GM23338 (cell line): ENCODE data around the gene MICB. TPM values are rescaled to one million over a fixed set of nuclear protein-coding genes. Genes with fewer than 3 reads are reported as not detected.

Experiments
- ATAC-seq: fragments of 200-7000 bp; cut with Tn5 transposase; 3 replicates; pipeline ENCODE4 v1.9.1; 2020
- DNase-seq: peaks from one replicate; pipeline ENCODE4 v3.0.0-alpha.2; 2015; ENCODE audit warnings: low spot score
- H2AFZ ChIP-seq: fragments of 200-600 bp; sonication (generic); 2 replicates; pipeline ENCODE4 v1.8.0; 2016; ENCODE audit warnings: antibody characterized with exemption, mild to moderate bottlenecking, moderate library complexity
- H3F3A ChIP-seq: fragments of 200-600 bp; sonication (generic); replicated peaks from 2 replicates; pipeline ENCODE4 v1.8.0; 2017; ENCODE audit warnings: antibody characterized with exemption, mixed run types, low read depth
- H3K27ac ChIP-seq: fragments of 200-600 bp; sonication (generic); 2 replicates; pipeline ENCODE4 v1.6.1; 2016; ENCODE audit warnings: low read depth
- H3K27me3 ChIP-seq: fragments of 200-600 bp; sonication (generic); 2 replicates; pipeline ENCODE4 v1.8.0; 2016; ENCODE audit warnings: mild to moderate bottlenecking, mixed run types, moderate library complexity; ENCODE audit not compliant: insufficient read depth
- H3K36me3 ChIP-seq: fragments of 200-600 bp; sonication (generic); 2 replicates; pipeline ENCODE4 v1.8.0; 2016; ENCODE audit warnings: mild to moderate bottlenecking; ENCODE audit not compliant: insufficient read depth
- H3K4me1 ChIP-seq: fragments of 200-600 bp; sonication (generic); 2 replicates; pipeline ENCODE4 v1.8.0; 2016; ENCODE audit warnings: mild to moderate bottlenecking, moderate library complexity; ENCODE audit not compliant: insufficient read depth
- H3K4me2 ChIP-seq: fragments of 200-600 bp; sonication (generic); 2 replicates; pipeline ENCODE4 v1.7.1; 2017; ENCODE audit warnings: mixed run types
- H3K4me3 ChIP-seq: fragments of 200-600 bp; sonication (generic); 2 replicates; pipeline ENCODE4 v1.6.1; 2016; ENCODE audit warnings: mixed run types
- H3K79me2 ChIP-seq: fragments of 200-600 bp; sonication (generic); replicated peaks from 2 replicates; pipeline ENCODE4 v1.8.0; 2017; ENCODE audit warnings: mild to moderate bottlenecking; ENCODE audit not compliant: insufficient read depth
- H3K9me2 ChIP-seq: fragments of 200-600 bp; sonication (generic); 2 replicates; pipeline ENCODE4 v1.8.0; 2017; ENCODE audit not compliant: insufficient read depth
- H4K20me1 ChIP-seq: fragments of 200-600 bp; sonication (generic); replicated peaks from 2 replicates; pipeline ENCODE4 v1.8.0; 2017; ENCODE audit warnings: mild to moderate bottlenecking; ENCODE audit not compliant: insufficient read depth
- H3K27ac Mint-ChIP-seq: 2 replicates; pipeline ENCODE4 v1.8.0; 2020; ENCODE audit warnings: inconsistent platforms, mild to moderate bottlenecking, moderate library complexity, mixed read lengths
- H3K27me3 Mint-ChIP-seq: 3 replicates; pipeline ENCODE4 v1.8.0; 2022; ENCODE audit warnings: low read depth, mild to moderate bottlenecking, moderate library complexity, mixed read lengths, inconsistent platforms; ENCODE audit not compliant: insufficient read depth, poor library complexity
- H3K36me3 Mint-ChIP-seq: 3 replicates; pipeline ENCODE4 v1.8.0; 2021; ENCODE audit warnings: low read depth, mild to moderate bottlenecking, inconsistent platforms, moderate library complexity, mixed read lengths
- H3K4me1 Mint-ChIP-seq: 3 replicates; pipeline ENCODE4 v1.8.0; 2020; ENCODE audit warnings: mild to moderate bottlenecking, inconsistent platforms, mixed read lengths
- H3K4me3 Mint-ChIP-seq: 3 replicates; pipeline ENCODE4 v1.8.0; 2021; ENCODE audit warnings: moderate library complexity, mild to moderate bottlenecking, inconsistent platforms, mixed read lengths
- H3K9me3 Mint-ChIP-seq: 3 replicates; pipeline ENCODE4 v1.8.0; 2020; ENCODE audit warnings: moderate library complexity, mild to moderate bottlenecking, inconsistent platforms, mixed read lengths
- NANOG ChIP-seq: IDR thresholded peaks from 2 replicates; pipeline ENCODE4 v1.6.1; 2016; ENCODE audit warnings: antibody characterized with exemption, borderline replicate concordance
- POLR2AphosphoS5 ChIP-seq: IDR thresholded peaks from 2 replicates; pipeline ENCODE4 v1.6.1; 2016; ENCODE audit warnings: antibody characterized with exemption, low read depth
- polyA plus RNA-seq: library from polyadenylated mRNA; unstranded; fragments of >200 nt; fragmentation: Nextera tagmentation; extraction: Ambion mirVana; gene quantifications from 2 replicates; pipeline ENCODE4 v1.2.1, GENCODE V29; 2016
- total RNA-seq: library from RNA; depleted of rRNA; stranded (reverse); fragments of >200 nt; shearing (Covaris generic); gene quantifications from 2 replicates; pipeline ENCODE4 v1.2.3, GENCODE V29; 2014
- TF ChIP-seq, protein P1 (sequence below): fragments of 250-450 bp; sonication (Bioruptor Pico); IDR thresholded peaks from 2 replicates; pipeline ENCODE4 v1.5.0; 2020; ENCODE audit warnings: mild to moderate bottlenecking, moderate library complexity
- TF ChIP-seq, protein P2 (sequence below): IDR thresholded peaks from one replicate; pipeline ENCODE4 v1.6.1; 2018; ENCODE audit warnings: antibody characterized with exemption; ENCODE audit not compliant: unreplicated experiment

The MICB gene
- total and polyA plus RNA-seq, 2 experiments from 2014 or later = 9.2 to 23.8 TPM

DNA sequence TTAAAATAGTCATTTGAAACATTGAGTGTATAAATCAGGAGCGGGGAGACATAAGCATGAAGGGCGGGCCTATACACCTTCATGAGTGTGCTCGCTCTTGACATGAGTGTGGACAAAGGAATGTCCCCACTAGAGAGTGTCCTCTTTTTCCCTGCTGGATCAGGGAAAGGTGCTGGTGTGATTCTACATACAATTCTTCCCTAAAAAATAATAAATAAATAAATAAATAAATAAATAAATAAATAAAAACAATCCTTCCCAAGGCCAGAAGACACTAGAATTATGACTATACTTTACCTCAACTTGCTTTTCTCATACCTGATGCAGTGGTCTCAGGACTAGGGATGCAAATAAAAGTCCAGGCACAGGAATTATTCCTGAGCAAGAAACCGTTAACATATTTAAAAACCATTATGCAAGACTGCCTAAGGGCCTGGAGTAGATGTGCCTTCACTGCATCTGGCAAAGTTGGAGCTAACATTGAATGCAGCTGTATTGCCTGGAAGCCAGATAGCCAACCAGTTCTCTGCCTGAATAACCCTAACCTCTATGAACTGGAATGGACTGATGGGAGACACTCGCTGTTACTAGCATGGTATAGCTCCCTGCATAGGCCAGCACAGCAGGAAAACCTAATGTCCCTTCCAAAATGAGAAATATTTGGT is 37.5 kb upstream of the MICB start:
- Histone ChIP-seq H3K4me2 (no peak overlapping the region), H3K4me3 (no peak overlapping the region), H2AFZ (no peak overlapping the region), H3K27me3 (no peaks in the 10 kb centered on the region), H3K27ac (no peak overlapping the region), H3F3A (no peaks in the 10 kb centered on the region), H3K9me2 (peaks cover 17% of the 10 kb centered on the region), H3K4me1 (peaks cover 4% of the 10 kb centered on the region; the same call in 1 of the 2 replicates), H3K79me2 (no peaks in the 10 kb centered on the region), H4K20me1 (no peaks in the 10 kb centered on the region), H3K36me3 (peaks cover 4% of the 10 kb centered on the region; the same call in 1 of the 2 replicates)
- H3K36me3 Mint-ChIP-seq = no peaks in the 10 kb centered on the region
- TF ChIP-seq NANOG (no peak), POLR2AphosphoS5 (no peak)
- TF ChIP-seq, protein P1, sequence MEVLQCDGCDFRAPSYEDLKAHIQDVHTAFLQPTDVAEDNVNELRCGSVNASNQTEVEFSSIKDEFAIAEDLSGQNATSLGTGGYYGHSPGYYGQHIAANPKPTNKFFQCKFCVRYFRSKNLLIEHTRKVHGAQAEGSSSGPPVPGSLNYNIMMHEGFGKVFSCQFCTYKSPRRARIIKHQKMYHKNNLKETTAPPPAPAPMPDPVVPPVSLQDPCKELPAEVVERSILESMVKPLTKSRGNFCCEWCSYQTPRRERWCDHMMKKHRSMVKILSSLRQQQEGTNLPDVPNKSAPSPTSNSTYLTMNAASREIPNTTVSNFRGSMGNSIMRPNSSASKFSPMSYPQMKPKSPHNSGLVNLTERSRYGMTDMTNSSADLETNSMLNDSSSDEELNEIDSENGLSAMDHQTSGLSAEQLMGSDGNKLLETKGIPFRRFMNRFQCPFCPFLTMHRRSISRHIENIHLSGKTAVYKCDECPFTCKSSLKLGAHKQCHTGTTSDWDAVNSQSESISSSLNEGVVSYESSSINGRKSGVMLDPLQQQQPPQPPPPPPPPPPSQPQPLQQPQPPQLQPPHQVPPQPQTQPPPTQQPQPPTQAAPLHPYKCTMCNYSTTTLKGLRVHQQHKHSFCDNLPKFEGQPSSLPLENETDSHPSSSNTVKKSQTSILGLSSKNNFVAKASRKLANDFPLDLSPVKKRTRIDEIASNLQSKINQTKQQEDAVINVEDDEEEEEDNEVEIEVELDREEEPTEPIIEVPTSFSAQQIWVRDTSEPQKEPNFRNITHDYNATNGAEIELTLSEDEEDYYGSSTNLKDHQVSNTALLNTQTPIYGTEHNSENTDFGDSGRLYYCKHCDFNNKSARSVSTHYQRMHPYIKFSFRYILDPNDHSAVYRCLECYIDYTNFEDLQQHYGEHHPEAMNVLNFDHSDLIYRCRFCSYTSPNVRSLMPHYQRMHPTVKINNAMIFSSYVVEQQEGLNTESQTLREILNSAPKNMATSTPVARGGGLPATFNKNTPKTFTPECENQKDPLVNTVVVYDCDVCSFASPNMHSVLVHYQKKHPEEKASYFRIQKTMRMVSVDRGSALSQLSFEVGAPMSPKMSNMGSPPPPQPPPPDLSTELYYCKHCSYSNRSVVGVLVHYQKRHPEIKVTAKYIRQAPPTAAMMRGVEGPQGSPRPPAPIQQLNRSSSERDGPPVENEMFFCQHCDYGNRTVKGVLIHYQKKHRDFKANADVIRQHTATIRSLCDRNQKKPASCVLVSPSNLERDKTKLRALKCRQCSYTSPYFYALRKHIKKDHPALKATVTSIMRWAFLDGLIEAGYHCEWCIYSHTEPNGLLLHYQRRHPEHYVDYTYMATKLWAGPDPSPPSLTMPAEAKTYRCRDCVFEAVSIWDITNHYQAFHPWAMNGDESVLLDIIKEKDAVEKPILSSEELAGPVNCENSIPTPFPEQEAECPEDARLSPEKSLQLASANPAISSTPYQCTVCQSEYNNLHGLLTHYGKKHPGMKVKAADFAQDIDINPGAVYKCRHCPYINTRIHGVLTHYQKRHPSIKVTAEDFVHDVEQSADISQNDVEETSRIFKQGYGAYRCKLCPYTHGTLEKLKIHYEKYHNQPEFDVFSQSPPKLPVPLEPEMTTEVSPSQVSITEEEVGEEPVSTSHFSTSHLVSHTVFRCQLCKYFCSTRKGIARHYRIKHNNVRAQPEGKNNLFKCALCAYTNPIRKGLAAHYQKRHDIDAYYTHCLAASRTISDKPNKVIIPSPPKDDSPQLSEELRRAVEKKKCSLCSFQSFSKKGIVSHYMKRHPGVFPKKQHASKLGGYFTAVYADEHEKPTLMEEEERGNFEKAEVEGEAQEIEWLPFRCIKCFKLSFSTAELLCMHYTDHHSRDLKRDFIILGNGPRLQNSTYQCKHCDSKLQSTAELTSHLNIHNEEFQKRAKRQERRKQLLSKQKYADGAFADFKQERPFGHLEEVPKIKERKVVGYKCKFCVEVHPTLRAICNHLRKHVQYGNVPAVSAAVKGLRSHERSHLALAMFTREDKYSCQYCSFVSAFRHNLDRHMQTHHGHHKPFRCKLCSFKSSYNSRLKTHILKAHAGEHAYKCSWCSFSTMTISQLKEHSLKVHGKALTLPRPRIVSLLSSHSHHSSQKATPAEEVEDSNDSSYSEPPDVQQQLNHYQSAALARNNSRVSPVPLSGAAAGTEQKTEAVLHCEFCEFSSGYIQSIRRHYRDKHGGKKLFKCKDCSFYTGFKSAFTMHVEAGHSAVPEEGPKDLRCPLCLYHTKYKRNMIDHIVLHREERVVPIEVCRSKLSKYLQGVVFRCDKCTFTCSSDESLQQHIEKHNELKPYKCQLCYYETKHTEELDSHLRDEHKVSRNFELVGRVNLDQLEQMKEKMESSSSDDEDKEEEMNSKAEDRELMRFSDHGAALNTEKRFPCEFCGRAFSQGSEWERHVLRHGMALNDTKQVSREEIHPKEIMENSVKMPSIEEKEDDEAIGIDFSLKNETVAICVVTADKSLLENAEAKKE (CRISPR knock-in tag) = no peak
- TF ChIP-seq, protein P2, sequence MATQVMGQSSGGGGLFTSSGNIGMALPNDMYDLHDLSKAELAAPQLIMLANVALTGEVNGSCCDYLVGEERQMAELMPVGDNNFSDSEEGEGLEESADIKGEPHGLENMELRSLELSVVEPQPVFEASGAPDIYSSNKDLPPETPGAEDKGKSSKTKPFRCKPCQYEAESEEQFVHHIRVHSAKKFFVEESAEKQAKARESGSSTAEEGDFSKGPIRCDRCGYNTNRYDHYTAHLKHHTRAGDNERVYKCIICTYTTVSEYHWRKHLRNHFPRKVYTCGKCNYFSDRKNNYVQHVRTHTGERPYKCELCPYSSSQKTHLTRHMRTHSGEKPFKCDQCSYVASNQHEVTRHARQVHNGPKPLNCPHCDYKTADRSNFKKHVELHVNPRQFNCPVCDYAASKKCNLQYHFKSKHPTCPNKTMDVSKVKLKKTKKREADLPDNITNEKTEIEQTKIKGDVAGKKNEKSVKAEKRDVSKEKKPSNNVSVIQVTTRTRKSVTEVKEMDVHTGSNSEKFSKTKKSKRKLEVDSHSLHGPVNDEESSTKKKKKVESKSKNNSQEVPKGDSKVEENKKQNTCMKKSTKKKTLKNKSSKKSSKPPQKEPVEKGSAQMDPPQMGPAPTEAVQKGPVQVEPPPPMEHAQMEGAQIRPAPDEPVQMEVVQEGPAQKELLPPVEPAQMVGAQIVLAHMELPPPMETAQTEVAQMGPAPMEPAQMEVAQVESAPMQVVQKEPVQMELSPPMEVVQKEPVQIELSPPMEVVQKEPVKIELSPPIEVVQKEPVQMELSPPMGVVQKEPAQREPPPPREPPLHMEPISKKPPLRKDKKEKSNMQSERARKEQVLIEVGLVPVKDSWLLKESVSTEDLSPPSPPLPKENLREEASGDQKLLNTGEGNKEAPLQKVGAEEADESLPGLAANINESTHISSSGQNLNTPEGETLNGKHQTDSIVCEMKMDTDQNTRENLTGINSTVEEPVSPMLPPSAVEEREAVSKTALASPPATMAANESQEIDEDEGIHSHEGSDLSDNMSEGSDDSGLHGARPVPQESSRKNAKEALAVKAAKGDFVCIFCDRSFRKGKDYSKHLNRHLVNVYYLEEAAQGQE = no peak
- ATAC-seq (no peak), DNase-seq (no peak)
- H3K9me3 Mint-ChIP-seq = peaks cover 12% of the 10 kb centered on the region; the same call in 2 of the 3 replicates
- peaks cover 13% of the 10 kb centered on the region for H3K4me1 Mint-ChIP-seq
- H3K27ac Mint-ChIP-seq = no peak overlapping the region
- H3K4me3 Mint-ChIP-seq = no peak overlapping the region
- peaks cover 7% of the 10 kb centered on the region for H3K27me3 Mint-ChIP-seq
